Glutamatergic neuron (in vitro differentiated cells): ENCODE data around the gene COBL. TPM values are rescaled to one million over a fixed set of nuclear protein-coding genes. Genes with fewer than 3 reads are reported as not detected.
"Not testable (repeated sequence)": the region's sequence is repeated elsewhere in the genome, so short reads cannot be mapped to it uniquely, and the experiment has no call there.

Experiments
- DNase-seq: peaks from one replicate; pipeline ENCODE4 v3.0.0; 2022
- H3K27ac Mint-ChIP-seq: one replicate; pipeline ENCODE4 v1.8.0; 2020; ENCODE audit warnings: mild to moderate bottlenecking, mixed read lengths, inconsistent platforms; ENCODE audit not compliant: unreplicated experiment
- H3K27me3 Mint-ChIP-seq: one replicate; pipeline ENCODE4 v1.8.0; 2020; ENCODE audit warnings: mild to moderate bottlenecking, moderate library complexity, mixed read lengths, inconsistent platforms; ENCODE audit not compliant: unreplicated experiment
- H3K36me3 Mint-ChIP-seq: one replicate; pipeline ENCODE4 v1.8.0; 2020; ENCODE audit warnings: mild to moderate bottlenecking, mixed read lengths, inconsistent platforms; ENCODE audit not compliant: unreplicated experiment
- H3K4me1 Mint-ChIP-seq: one replicate; pipeline ENCODE4 v1.8.0; 2020; ENCODE audit warnings: mild to moderate bottlenecking, low read depth, mixed read lengths, inconsistent platforms; ENCODE audit not compliant: unreplicated experiment
- H3K4me3 Mint-ChIP-seq: one replicate; pipeline ENCODE4 v1.8.0; 2020; ENCODE audit warnings: mild to moderate bottlenecking, mixed read lengths, inconsistent platforms; ENCODE audit not compliant: unreplicated experiment
- H3K9me3 Mint-ChIP-seq: one replicate; pipeline ENCODE4 v1.8.0; 2020; ENCODE audit warnings: mild to moderate bottlenecking, moderate library complexity, mixed read lengths, inconsistent platforms; ENCODE audit not compliant: unreplicated experiment
- CTCF ChIP-seq: fragments of 200-600 bp; sonication (generic); IDR thresholded peaks from one replicate; pipeline ENCODE4 v1.5.0; 2021; ENCODE audit not compliant: partially characterized antibody, unreplicated experiment
- total RNA-seq: library from RNA; stranded (reverse); fragmentation: NEBNext Ultra II Directional; extraction: Animal tissue kit (Norgen Biotek cat#: 25700); gene quantifications from one replicate; pipeline ENCODE4 v1.2.1, GENCODE V29; 2021; ENCODE audit not compliant: unreplicated experiment

Gene COBL
- total RNA-seq, 1 donor from 2014 or later, result 3.3 TPM

GRCh38 chr7:51000956-51001355, 315.7 kb downstream of the COBL start:
- Mint-ChIP-seq H3K4me3 (no peak overlapping the region), H3K27ac (no peak overlapping the region), H3K4me1 (no peaks in the 10 kb centered on the region), H3K27me3 (no peaks in the 10 kb centered on the region), H3K9me3 (peaks cover 4% of the 10 kb centered on the region), H3K36me3 (no peaks in the 10 kb centered on the region)
- no peak for DNase-seq
- no peak for TF ChIP-seq CTCF

GRCh38 chr7:50994753-50995319, 321.8 kb downstream of the COBL start:
- no peak for DNase-seq
- TF ChIP-seq CTCF, result no peak
- Mint-ChIP-seq H3K4me1 (no peaks in the 10 kb centered on the region), H3K27ac (no peak overlapping the region), H3K36me3 (no peaks in the 10 kb centered on the region), H3K4me3 (no peak overlapping the region), H3K27me3 (no peaks in the 10 kb centered on the region), H3K9me3 (peaks cover 7% of the 10 kb centered on the region)

GRCh38 chr7:50990214-50990613, 326.4 kb downstream of the COBL start:
- not testable (repeated sequence) for H3K27ac Mint-ChIP-seq, H3K36me3 Mint-ChIP-seq, H3K4me3 Mint-ChIP-seq, H3K4me1 Mint-ChIP-seq, H3K27me3 Mint-ChIP-seq, DNase-seq, H3K9me3 Mint-ChIP-seq

- peaks cover 2% of the 10 kb centered on the region for H3K4me1 Mint-ChIP-seq
- H3K9me3 Mint-ChIP-seq, result peaks cover 8% of the 10 kb centered on the region
- no peak for DNase-seq
- no peaks in the 10 kb centered on the region for H3K36me3 Mint-ChIP-seq
- H3K27me3 Mint-ChIP-seq, result no peaks in the 10 kb centered on the region
- TF ChIP-seq CTCF, result no peak
- H3K4me3 Mint-ChIP-seq, result no peak overlapping the region
- no peak overlapping the region for H3K27ac Mint-ChIP-seq
Observed at GRCh38 chr7:50988988-50989387, 327.6 kb downstream of the COBL start.

- Mint-ChIP-seq H3K27ac (no peak overlapping the region), H3K4me1 (peaks cover 3% of the 10 kb centered on the region), H3K27me3 (no peaks in the 10 kb centered on the region), H3K36me3 (no peaks in the 10 kb centered on the region), H3K4me3 (no peak overlapping the region), H3K9me3 (peaks cover 8% of the 10 kb centered on the region)
- DNase-seq, result no peak
- no peak for TF ChIP-seq CTCF
Observed at GRCh38 chr7:50988465-50988864, 328.1 kb downstream of the COBL start.
